Breast epithelium (tissue), 4 donors: ENCODE data around the gene TMEM196. TPM values are rescaled to one million over a fixed set of nuclear protein-coding genes. Genes with fewer than 3 reads are reported as not detected.
A peak's percentile ranks its signal among the peaks of the same experiment; 100 is the strongest.

ENCODE experiments used
- DNase-seq, 2 donors: peaks; one replicate each; pipeline ENCODE4 v3.0.0-alpha.2; 2019; ENCODE audit warnings: low spot score in 2 of 2
- H3K27ac ChIP-seq, 2 donors: fragments of 200-600 bp; sonication (generic) in 1 of 2; one replicate each; pipeline ENCODE4 v1.5.1; 2016 to 2019; ENCODE audit warnings: mild to moderate bottlenecking in 1 of 2
- H3K27me3 ChIP-seq, 2 donors: fragments of 200-600 bp; sonication (generic) in 1 of 2; one replicate each; pipeline versions ENCODE4 v1.5.1 to v1.6.0; 2017 to 2019; ENCODE audit warnings: control low read depth in 1 of 2, mild to moderate bottlenecking in 1 of 2
- H3K36me3 ChIP-seq: fragments of 200-600 bp; one replicate; pipeline ENCODE4 v1.5.1; 2019
- H3K4me1 ChIP-seq, 2 donors: fragments of 200-600 bp; sonication (generic); one replicate each; pipeline ENCODE4 v1.5.1; 2016 to 2019; ENCODE audit warnings: control low read depth in 1 of 2
- H3K4me3 ChIP-seq, 3 donors: fragments of 200-600 bp; sonication (generic); 1 replicate in 2 of 3; 2 replicates in 1 of 3; pipeline ENCODE4 v1.5.1; 2016 to 2019; ENCODE audit warnings: mild to moderate bottlenecking in 3 of 3, moderate library complexity in 2 of 3
- H3K9me3 ChIP-seq, 2 donors: fragments of 200-600 bp; sonication (generic) in 1 of 2; one replicate each; pipeline ENCODE4 v1.5.1; 2016 to 2019; ENCODE audit warnings: control low read depth in 1 of 2
- CTCF ChIP-seq, 3 donors: fragments of 450-650 bp; IDR thresholded peaks; one replicate each; pipeline ENCODE4 v1.5.1; 2016 to 2017; ENCODE audit warnings: antibody characterized with exemption in 3 of 3, mild to moderate bottlenecking in 3 of 3, moderate library complexity in 3 of 3
- POLR2A ChIP-seq: fragments of 450-650 bp; IDR thresholded peaks from one replicate; pipeline ENCODE4 v1.6.1; 2016; ENCODE audit warnings: antibody characterized with exemption, mild to moderate bottlenecking, moderate library complexity
- POLR2AphosphoS5 ChIP-seq, 3 donors: sonication (generic); formaldehyde crosslinking; IDR thresholded peaks; one replicate each; pipeline ENCODE4 v1.6.1; 2017; ENCODE audit warnings: antibody characterized with exemption in 3 of 3
- intact Hi-C: fragments of 100-400 bp; cut with DNase I; formaldehyde crosslinking; loops from one replicate; pipeline ENCODE4 v1.15.1; 2023; ENCODE audit warnings: low total_unique reads
- total RNA-seq, 3 donors: library from RNA; depleted of rRNA; stranded (reverse); fragments of >200 nt; gene quantifications; one replicate each; pipeline ENCODE4 v1.1.0, GENCODE V29; 2016

The TMEM196 gene
- not detected for total RNA-seq

- TF ChIP-seq CTCF (IDR thresholded peaks at IDR 0.05) (no peak), POLR2AphosphoS5 (IDR thresholded peaks at IDR 0.05) (no peak), POLR2A (no peak)
- Histone ChIP-seq H3K4me3 (peak within 1 kb of the TSS; percentile 5 to 52 (median 10)), H3K9me3 (no peaks in the 10 kb centered on the region), H3K27me3 (peaks cover 0 to 32% of the 10 kb centered on the region in 2 donors), H3K27ac (no peak within 1 kb of the TSS), H3K36me3 (no peaks in the 10 kb centered on the region), H3K4me1 (no peaks in the 10 kb centered on the region)
- intact Hi-C loops = no loop called here
- no peak for DNase-seq
Measured at GRCh38 chr7:19772841-19773760, at the start of gene TMEM196. Gene TMEM196 (minus strand): TSS chr7:19773617. CDS start chr7:19772696, 921 bp downstream.

GRCh38 chr7:19816128-19816527, 42.7 kb upstream of the TMEM196 start:
- intact Hi-C loops = no loop called here
- DNase-seq = no peak
- H3K9me3 ChIP-seq = no peaks in the 10 kb centered on the region
- TF ChIP-seq CTCF (IDR thresholded peaks at IDR 0.05) = no peak
- TF ChIP-seq POLR2AphosphoS5 (IDR thresholded peaks at IDR 0.05) = no peak
- TF ChIP-seq POLR2A = no peak
- H3K36me3 ChIP-seq = no peaks in the 10 kb centered on the region
- no peak overlapping the region for H3K4me3 ChIP-seq
- no peak overlapping the region for H3K27ac ChIP-seq
- H3K27me3 ChIP-seq = no peaks in the 10 kb centered on the region
- H3K4me1 ChIP-seq = no peaks in the 10 kb centered on the region

GRCh38 chr7:19815546-19815945, 42.1 kb upstream of the TMEM196 start:
- DNase-seq = no peak
- Histone ChIP-seq H3K36me3 (no peaks in the 10 kb centered on the region), H3K9me3 (no peaks in the 10 kb centered on the region), H3K27me3 (no peaks in the 10 kb centered on the region), H3K4me3 (no peak overlapping the region), H3K27ac (no peak overlapping the region), H3K4me1 (no peaks in the 10 kb centered on the region)
- TF ChIP-seq POLR2AphosphoS5 (IDR thresholded peaks at IDR 0.05) (no peak), CTCF (IDR thresholded peaks at IDR 0.05) (no peak), POLR2A (no peak)
- intact Hi-C loops = no loop called here

- Histone ChIP-seq H3K27ac (no peak overlapping the region), H3K9me3 (no peaks in the 10 kb centered on the region), H3K4me3 (no peak overlapping the region), H3K27me3 (no peaks in the 10 kb centered on the region), H3K36me3 (no peaks in the 10 kb centered on the region), H3K4me1 (no peaks in the 10 kb centered on the region)
- DNase-seq = no peak
- intact Hi-C loops = no loop called here
- no peak for TF ChIP-seq POLR2AphosphoS5 (IDR thresholded peaks at IDR 0.05)
- TF ChIP-seq POLR2A = no peak
- no peak for TF ChIP-seq CTCF (IDR thresholded peaks at IDR 0.05)
Measured at GRCh38 chr7:19814776-19815175, 41.4 kb upstream of the TMEM196 start.

- no peaks in the 10 kb centered on the region for H3K4me1 ChIP-seq
- TF ChIP-seq CTCF (IDR thresholded peaks at IDR 0.05) = no peak
- TF ChIP-seq POLR2A = no peak
- no peak for TF ChIP-seq POLR2AphosphoS5 (IDR thresholded peaks at IDR 0.05)
- H3K27me3 ChIP-seq = no peaks in the 10 kb centered on the region
- intact Hi-C loops = no loop called here
- no peaks in the 10 kb centered on the region for H3K9me3 ChIP-seq
- no peaks in the 10 kb centered on the region for H3K36me3 ChIP-seq
- H3K4me3 ChIP-seq = no peak overlapping the region
- no peak for DNase-seq
- H3K27ac ChIP-seq = no peak overlapping the region
Measured at GRCh38 chr7:19811386-19811785, 38.0 kb upstream of the TMEM196 start.
